RWPE2 (cell line): ENCODE measurements around the gene COLEC11.

Source experiments
- ATAC-seq: fragments of 200-7000 bp; cut with Tn5 transposase; 3 replicates; pipeline ENCODE4 v1.9.1; 2021; ENCODE audit warnings: low read depth
- DNase-seq: peaks from one replicate; pipeline ENCODE4 v3.0.0-alpha.2; 2020; ENCODE audit warnings: low spot score
- H3K27ac ChIP-seq: fragments of 450-650 bp; 2 replicates; pipeline ENCODE4 v1.5.1; 2017; ENCODE audit warnings: mild to moderate bottlenecking; ENCODE audit not compliant: poor library complexity, severe bottlenecking
- H3K27me3 ChIP-seq: fragments of 250-450 bp; sonication (Bioruptor Pico); 2 replicates; pipeline ENCODE4 v1.5.1; 2021; ENCODE audit warnings: mild to moderate bottlenecking, moderate library complexity; ENCODE audit not compliant: insufficient read depth, poor library complexity, severe bottlenecking
- H3K36me3 ChIP-seq: fragments of 250-450 bp; sonication (Bioruptor Pico); 2 replicates; pipeline ENCODE4 v1.5.1; 2020; ENCODE audit warnings: low read depth, mild to moderate bottlenecking, moderate library complexity
- H3K4me1 ChIP-seq: fragments of 250-450 bp; sonication (Bioruptor Pico); 2 replicates; pipeline ENCODE4 v1.5.1; 2021; ENCODE audit warnings: mild to moderate bottlenecking, moderate library complexity; ENCODE audit not compliant: insufficient read depth, poor library complexity, severe bottlenecking
- H3K4me3 ChIP-seq: fragments of 250-450 bp; sonication (Bioruptor Pico); 2 replicates; pipeline ENCODE4 v1.5.1; 2021; ENCODE audit warnings: mild to moderate bottlenecking, moderate library complexity; ENCODE audit not compliant: severe bottlenecking
- H3K9me3 ChIP-seq: fragments of 250-450 bp; sonication (Bioruptor Pico); 2 replicates; pipeline ENCODE4 v1.5.1; 2021; ENCODE audit warnings: mild to moderate bottlenecking, moderate library complexity; ENCODE audit not compliant: severe bottlenecking
- TF ChIP-seq, protein P1 (sequence below): fragments of 450-650 bp; IDR thresholded peaks from one replicate; pipeline ENCODE4 v1.5.1; 2017; ENCODE audit warnings: mild to moderate bottlenecking, moderate library complexity; ENCODE audit not compliant: poor library complexity, severe bottlenecking

The COLEC11 gene

DNA sequence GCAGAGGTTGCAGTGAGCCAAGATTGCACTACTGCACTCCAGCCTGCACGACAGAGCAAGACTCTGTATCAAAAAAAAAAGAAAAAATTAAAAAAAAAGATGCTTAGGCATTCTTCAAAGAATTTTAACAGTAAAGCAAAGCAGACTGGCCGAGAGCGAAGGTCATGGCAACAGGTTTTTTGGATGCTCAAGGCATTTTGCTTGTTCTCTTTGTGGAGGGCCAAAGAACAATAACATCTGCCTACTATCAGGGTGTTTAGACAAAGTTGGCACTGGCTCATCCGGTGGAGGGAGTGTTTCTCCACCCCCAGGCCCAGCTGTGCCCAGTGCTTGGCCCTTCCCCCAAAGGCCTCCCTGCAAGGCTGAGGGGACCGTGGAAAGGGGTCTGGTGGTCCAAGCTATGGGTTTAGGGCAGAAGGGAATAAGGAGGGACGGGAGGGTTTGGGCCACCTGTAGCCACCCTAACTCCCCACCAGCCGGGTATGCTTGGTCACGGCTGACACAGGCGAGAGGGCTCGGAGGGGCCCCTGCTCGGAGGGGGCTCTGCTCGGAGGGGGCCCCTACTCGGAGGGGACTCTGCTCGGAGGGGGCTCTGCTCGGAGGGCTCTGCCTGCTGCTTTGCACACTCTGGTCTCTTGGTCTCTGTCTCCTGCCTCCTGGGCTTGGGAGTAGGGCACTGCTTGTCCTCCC is 36.4 kb downstream of the COLEC11 start:
- peaks cover 3% of the 10 kb centered on the region for H3K4me1 ChIP-seq
- no peaks in the 10 kb centered on the region for H3K27me3 ChIP-seq
- H3K9me3 ChIP-seq = no peaks in the 10 kb centered on the region
- no peaks in the 10 kb centered on the region for H3K36me3 ChIP-seq
- TF ChIP-seq, protein P1, sequence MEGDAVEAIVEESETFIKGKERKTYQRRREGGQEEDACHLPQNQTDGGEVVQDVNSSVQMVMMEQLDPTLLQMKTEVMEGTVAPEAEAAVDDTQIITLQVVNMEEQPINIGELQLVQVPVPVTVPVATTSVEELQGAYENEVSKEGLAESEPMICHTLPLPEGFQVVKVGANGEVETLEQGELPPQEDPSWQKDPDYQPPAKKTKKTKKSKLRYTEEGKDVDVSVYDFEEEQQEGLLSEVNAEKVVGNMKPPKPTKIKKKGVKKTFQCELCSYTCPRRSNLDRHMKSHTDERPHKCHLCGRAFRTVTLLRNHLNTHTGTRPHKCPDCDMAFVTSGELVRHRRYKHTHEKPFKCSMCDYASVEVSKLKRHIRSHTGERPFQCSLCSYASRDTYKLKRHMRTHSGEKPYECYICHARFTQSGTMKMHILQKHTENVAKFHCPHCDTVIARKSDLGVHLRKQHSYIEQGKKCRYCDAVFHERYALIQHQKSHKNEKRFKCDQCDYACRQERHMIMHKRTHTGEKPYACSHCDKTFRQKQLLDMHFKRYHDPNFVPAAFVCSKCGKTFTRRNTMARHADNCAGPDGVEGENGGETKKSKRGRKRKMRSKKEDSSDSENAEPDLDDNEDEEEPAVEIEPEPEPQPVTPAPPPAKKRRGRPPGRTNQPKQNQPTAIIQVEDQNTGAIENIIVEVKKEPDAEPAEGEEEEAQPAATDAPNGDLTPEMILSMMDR = no peak
- peak; percentile 23 for DNase-seq
- no peak overlapping the region for H3K27ac ChIP-seq
- H3K4me3 ChIP-seq = no peak overlapping the region
- no peak for ATAC-seq

DNA sequence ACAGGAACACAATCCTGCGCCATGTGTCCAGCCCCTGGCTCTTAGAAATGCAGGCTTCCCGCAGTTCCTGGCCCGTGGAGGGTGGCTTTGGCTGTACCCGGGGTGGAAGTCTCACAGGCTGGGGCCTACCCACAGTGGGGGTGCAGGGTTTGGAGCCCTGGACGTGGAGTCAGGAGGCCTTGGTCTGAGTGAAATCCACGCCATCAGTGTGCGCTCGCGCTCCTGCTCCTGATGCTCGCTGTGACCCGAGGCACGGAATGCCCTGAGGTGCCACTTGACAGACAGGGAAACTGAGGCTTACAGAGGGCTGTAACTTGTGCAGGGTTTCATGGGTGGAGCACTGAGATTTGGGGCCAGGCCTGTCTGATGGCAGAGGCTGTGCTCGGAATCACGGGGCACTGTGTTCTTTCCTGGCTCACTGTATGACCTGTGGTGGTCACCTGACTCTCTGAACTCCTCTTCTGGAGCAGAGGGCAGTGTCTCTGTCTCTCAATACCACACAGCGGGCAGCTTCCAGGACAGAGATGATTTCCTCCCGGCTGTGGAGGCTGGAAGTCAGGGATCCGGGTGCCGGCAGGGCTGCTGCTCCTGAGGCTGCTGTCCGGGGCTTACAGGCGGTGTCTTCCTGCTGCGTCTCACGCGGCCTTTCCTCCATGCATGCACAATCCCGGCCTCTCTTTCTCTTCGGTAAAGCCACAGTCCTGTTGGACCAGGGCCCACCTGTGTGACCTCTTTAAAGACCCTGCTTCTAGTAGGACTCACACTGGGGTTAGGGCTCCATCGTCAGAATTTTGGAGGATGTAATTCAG is 37.1 kb downstream of the COLEC11 start:
- Histone ChIP-seq H3K4me3 (no peak overlapping the region), H3K27me3 (no peaks in the 10 kb centered on the region), H3K27ac (no peak overlapping the region), H3K4me1 (peaks cover 3% of the 10 kb centered on the region), H3K9me3 (no peaks in the 10 kb centered on the region), H3K36me3 (no peaks in the 10 kb centered on the region)
- ATAC-seq = no peak
- TF ChIP-seq, protein P1 = no peak
- peak; percentile 28 for DNase-seq

DNA sequence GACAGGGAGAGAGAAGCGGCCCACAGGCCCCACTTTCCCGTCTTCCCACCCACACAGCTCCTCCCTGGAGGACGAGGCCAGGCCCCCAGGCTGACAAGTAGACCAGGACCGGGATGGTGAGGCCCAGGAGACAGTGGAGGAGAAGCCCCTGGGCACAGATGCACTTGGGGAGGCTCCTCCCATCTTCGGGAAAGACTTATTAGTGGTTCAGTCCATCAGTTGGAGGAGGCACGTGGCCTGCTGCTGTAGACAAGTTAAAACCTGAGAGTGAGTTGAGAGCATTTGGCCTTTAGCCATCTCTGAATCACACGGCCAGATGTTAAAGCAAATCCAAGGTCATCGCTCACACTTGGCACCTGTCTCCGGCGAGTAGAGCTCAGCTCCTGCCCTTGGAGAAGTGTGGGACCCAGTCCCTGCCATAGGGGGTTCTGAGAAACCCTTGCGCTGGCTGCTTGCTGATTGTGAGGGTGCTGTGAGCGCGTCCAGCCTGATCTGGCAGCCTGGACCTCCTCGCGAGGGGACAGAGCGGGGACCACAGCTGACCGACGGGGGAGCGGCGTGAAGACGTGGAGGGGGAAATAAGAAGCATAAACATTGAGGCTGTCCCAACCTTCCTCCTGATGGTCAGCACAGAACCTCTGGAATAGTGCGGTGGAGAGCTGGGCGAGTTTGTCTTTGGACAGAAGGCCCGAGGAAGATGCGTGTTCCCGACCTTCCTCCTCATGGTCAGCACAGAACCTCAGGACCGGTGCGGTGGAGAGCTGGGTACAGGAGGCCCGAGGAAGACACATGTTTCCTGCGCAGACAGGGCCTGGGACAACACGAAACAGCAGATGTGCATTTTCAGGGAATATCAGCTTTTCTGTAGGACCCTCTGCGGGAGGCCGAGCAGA is 38.4 kb downstream of the COLEC11 start:
- ATAC-seq = peak; percentile 86
- Histone ChIP-seq H3K27ac (no peak overlapping the region), H3K4me3 (no peak overlapping the region), H3K27me3 (no peaks in the 10 kb centered on the region), H3K9me3 (no peaks in the 10 kb centered on the region), H3K4me1 (peaks cover 3% of the 10 kb centered on the region), H3K36me3 (no peaks in the 10 kb centered on the region)
- DNase-seq = peak; percentile 81
- TF ChIP-seq, protein P1 = no peak

- peak; percentile 16 for DNase-seq
- H3K36me3 ChIP-seq = no peaks in the 10 kb centered on the region
- H3K27me3 ChIP-seq = no peaks in the 10 kb centered on the region
- no peak overlapping the region for H3K27ac ChIP-seq
- TF ChIP-seq, protein P1 = no peak
- H3K9me3 ChIP-seq = no peaks in the 10 kb centered on the region
- H3K4me3 ChIP-seq = no peak overlapping the region
- peaks cover 3% of the 10 kb centered on the region for H3K4me1 ChIP-seq
- ATAC-seq = no peak
These were observed 39.2 kb downstream of the COLEC11 start for GRCh38 chr2:3633982-3634595.
